ENCODE data around the gene OSBP2.

The OSBP2 gene

GRCh38 chr22:30880181-30880601 lies 185.5 kb downstream of the OSBP2 start:
- DNase-seq (ENCODE audit: low read depth, low spot score): no peak

DNA sequence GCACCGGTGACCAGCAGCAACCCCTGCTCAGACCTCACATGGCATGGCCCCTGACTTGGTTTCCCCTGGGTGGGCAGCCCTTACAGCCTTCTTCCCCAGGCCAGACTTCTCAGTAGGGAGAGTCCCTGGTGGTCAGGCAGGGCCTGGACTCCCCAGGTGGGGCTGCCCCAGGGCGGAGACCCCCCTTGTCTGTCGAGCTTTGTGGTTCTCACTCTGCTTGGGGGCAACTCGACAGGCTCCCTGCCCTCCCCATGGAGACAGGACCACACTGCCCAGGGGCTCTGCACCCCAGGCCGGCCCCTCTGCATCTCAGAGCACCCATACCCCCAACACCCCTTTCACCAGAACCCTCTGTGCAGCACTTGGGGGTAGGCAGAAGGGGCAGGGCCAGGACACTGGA lies 186.2 kb downstream of the OSBP2 start:
- no peak for DNase-seq (ENCODE audit: low read depth, low spot score)

DNA sequence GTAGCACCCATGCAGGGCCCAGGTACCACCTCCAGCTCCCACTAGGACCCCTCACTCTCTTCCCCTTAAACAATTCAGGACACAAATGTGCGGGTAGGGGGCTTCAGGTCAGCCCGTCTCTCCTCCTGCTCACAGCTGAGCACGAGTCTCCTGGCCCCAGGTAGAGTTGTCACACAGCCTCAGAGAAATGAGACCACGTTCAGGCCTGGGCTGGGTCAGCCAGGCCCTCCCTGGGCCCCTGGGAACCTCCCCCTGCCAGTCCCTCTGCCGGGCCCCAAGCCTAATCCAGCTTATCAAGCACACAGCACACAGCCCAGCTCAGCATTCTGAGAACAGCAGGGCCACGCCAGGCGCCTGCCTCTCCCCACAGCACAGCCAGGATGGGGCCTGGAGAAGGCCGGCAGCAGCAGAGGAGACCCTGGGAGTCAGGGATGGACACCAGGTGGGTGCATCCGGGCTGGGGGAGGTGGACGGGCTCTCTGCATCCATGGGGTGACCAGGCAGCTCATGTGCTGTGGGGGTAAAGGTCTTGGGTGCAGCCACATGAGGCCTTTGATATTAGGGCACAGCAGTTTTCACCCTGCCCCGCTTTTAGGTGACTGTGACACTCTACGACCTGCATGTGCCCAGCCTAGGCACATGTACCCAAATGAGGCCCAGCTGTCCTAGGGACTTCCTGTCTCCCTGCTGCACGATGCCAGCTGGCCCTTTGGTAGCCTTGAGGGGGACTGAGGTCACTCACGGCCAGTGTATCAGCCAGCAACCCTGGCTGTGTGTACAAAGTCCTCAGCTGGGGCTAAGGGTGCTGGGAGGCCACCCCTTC lies 186.9 kb downstream of the OSBP2 start:
- no peak for DNase-seq (ENCODE audit: low read depth, low spot score)

DNA sequence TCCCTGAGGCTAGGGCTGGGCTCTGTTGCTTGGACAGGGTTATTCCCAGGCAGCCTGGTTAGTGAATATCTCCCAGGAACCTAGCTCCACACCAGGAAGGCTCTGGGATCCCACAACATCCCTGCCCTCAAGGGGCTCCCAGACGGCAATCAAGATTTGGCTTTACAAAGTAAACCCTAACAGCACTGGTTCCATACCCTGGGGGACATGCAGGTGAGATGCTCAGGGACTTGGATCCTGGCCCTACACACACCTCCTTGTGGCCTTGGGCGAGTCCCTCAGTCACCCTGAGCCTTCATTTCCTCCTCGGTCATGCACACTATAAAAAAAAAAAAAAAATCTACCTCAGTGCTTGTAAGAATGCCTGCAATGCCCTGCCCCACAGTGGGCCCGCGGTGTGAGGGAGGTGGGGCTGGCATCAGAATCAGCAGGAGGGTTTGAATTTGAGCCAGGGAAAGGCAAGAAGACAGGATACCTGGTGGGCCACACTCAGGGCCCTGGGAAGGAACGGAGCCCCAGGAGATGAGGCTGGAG lies 187.6 kb downstream of the OSBP2 start:
- DNase-seq (ENCODE audit: low read depth, low spot score): no peak

DNA sequence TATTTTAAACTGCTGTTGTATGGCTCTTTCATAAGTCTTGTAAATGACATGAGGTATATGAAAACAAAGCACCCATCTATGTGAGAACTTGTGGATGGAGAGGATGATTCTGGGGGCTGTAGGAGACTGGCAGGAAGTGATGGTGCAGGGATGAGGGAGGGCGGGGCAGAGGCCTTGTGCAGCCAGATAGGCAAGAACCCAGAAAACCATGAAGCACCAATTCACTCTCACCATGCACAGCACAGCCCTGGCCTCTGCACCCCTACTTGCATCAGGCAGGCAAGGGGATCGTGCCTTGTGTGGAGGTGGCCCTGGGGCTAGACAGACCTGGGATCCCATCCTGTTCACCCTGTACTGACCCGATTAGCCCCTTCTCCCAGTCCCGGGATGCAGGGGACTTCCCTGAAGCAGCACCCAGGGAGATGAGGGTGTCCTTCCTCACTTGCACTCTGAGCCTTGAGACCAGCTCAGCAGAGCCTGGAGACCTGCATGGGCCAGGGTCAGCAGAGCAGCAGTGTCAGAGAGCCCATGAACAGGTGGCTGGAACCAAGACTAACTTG lies 188.4 kb downstream of the OSBP2 start:
- no peak for DNase-seq (ENCODE audit: low read depth, low spot score)

GRCh38 chr22:30883586-30884145 lies 189.0 kb downstream of the OSBP2 start:
- no peak for DNase-seq (ENCODE audit: low read depth, low spot score)

GRCh38 chr22:30884211-30885000 lies 189.7 kb downstream of the OSBP2 start:
- no peak for DNase-seq (ENCODE audit: low read depth, low spot score)

DNA sequence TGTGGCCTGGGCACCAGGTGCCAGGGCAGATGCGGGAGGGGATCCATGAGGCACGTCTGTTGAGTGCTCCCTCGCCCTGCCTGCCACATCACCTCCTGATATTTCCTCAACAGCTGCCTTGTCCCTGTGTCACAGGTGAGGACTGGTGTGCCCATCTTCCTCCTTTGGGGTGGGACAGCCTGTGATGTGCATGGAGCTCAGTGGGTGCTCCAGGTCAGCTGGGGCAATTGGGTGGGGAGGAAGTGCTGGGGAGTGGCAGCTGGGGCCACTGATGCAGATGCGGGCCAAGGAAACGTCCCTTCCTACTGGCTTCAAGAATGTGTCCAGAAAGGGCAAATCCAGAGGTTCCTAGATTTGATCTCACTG lies 190.3 kb downstream of the OSBP2 start:
- DNase-seq (ENCODE audit: low read depth, low spot score): no peak

GRCh38 chr22:30885591-30885990 lies 190.9 kb downstream of the OSBP2 start:
- DNase-seq (ENCODE audit: low read depth, low spot score): no peak

DNA sequence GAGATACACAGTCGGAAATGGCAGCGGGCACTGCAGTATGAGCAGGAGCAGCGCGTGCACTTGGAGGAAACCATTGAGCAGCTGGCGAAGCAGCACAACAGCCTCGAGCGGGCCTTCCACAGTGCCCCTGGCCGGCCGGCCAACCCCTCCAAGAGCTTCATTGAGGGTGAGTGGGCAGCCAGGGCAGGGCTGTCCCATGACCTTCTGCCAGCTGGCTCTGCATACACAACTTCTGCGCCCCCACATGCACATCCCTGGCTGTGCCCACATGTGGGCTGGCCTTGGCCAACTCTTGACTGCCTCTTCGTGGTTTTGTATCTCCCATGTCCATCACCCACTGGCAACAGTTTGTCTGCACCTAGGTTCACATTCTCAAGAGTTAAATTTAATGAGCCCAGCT lies 192.8 kb downstream of the OSBP2 start:
- DNase-seq (ENCODE audit: low read depth, low spot score): no peak

GRCh38 chr22:30887861-30888260 lies 193.2 kb downstream of the OSBP2 start:
- no peak for DNase-seq (ENCODE audit: low read depth, low spot score)

DNA sequence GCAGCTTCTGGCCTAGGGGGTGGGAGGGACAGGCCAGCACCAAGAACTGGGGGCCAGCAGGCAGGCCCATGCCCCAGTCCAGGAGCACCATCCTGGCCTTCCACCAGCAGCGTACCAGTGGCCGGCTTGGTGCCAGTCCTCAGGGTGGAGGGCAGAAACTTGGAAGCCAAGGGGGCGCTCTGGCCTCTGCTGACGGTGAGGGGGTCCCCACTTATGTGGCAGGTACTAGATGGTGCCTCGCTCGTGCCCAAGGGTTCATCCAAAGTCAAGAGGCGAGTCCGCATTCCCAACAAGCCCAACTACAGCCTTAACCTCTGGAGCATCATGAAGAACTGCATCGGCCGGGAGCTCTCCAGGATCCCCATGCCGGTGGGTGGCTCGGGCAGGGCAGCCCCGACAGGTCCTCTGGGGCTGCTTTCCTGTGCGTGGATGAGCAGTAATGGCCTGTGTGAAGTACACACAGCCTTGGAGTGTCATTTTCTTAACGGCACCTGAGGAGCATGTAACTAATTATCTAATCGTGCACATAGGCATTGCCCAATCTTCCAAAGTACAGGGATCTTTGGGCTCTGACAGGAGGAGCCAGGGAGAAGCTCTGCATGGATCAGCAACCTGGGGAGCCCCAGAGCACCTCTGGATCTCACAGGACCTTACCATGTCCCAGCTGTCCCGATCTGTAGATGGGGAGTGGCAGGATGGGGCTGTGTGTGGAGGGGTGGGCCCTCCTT lies 194.8 kb downstream of the OSBP2 start:
- DNase-seq (ENCODE audit: low read depth, low spot score): no peak

GRCh38 chr22:30889996-30890480 lies 195.4 kb downstream of the OSBP2 start:
- no peak for DNase-seq (ENCODE audit: low read depth, low spot score)

- no peak for DNase-seq (ENCODE audit: low read depth, low spot score)
Measured at GRCh38 chr22:30890686-30891442, 196.2 kb downstream of the OSBP2 start.

DNA sequence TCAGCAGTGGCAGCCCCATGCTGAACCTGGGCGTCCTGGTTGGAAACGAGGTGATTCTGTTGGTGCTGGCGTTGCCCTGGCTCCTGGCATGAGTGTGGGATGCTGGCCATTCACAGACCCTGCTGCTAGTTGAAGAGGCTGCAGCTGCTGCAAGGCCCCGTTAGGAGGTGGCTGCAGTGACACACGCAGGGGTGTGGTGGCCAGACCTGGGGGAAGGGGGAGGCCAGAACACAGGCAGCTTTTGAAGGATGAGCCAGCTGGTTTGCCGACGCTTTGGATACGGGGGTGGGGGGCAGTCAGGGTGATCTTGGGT lies 196.7 kb downstream of the OSBP2 start:
- no peak for DNase-seq (ENCODE audit: low read depth, low spot score)

- DNase-seq (ENCODE audit: low read depth, low spot score): no peak
Measured at GRCh38 chr22:30891781-30892180, 197.1 kb downstream of the OSBP2 start.

DNA sequence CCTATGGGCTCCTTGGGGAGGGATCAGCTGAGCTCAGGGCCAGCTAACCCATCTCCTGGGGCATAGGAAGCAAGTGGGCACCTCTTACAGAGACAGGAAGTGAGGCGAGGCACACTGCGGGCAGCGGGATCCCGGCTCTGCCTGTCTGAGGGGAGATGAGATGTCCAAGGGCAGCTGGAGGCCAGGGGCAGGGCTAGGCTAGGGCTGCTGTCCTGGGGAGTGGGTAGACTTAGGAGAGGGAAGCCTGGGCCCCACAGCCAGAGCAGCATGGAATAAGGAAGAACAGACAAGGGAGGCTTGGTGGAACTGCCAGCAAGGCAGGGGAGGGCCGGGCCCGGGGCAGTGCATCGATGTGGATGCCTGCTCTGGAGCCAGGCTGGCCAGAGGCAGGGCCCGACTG lies 197.6 kb downstream of the OSBP2 start:
- no peak for DNase-seq (ENCODE audit: low read depth, low spot score)

DNA sequence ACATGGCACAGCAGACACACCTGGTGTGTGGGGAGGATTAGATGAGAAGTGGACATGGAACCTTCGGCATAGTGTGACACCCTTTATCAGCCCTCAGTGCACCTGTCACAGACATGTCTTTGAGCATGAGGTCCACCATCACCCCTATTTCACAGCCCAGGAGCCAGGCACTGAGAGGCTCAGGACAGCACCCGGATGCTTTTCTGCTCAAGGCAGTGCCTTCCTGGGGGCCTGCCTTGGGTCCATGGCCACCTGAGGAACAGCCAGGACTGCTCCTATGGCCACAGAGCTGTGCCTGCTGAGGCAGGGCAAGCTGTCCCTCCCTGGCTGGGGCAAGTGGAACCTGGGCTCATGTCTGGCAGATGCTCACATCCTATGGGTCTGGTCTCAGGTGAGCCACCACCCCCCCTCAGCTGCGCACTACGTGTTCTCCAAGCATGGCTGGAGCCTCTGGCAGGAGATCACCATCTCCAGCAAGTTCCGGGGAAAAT lies 198.1 kb downstream of the OSBP2 start:
- no peak for DNase-seq (ENCODE audit: low read depth, low spot score)

- no peak for DNase-seq (ENCODE audit: low read depth, low spot score)
Measured at GRCh38 chr22:30893434-30894370, 199.0 kb downstream of the OSBP2 start.

Measured in smooth muscle cell of the brain vasculature (primary cell).